ENCODE results near the gene LRBA.

- TF ChIP-seq EZH2 (IDR thresholded peaks at IDR 0.05; ENCODE audit: low read length, missing control alignments), result no peak
- no peak for TF ChIP-seq CTCF (conservative IDR thresholded peaks at IDR 0.05 in 1 of 2, IDR thresholded peaks at IDR 0.05 in 1 of 2; ENCODE audit: low read depth in 1 of 2, low read length in 2 of 2)
Observed at GRCh38 chr4:150501009-150501727, 513.9 kb downstream of the LRBA start.

All from fibroblast of lung (primary cell).